GM18499 (cell line): ENCODE data around the gene PHF5A.
"Not testable (repeated sequence)": the region's sequence is repeated elsewhere in the genome, so short reads cannot be mapped to it uniquely, and the experiment has no call there.

Source experiments
- ATAC-seq: cut with Tn5 transposase; IDR thresholded peaks from one replicate; pipeline ENCODE4 v1.9.1; 2021; ENCODE audit warnings: moderate number of reproducible peaks; ENCODE audit not compliant: insufficient read depth, unreplicated experiment

PHF5A gene

DNA sequence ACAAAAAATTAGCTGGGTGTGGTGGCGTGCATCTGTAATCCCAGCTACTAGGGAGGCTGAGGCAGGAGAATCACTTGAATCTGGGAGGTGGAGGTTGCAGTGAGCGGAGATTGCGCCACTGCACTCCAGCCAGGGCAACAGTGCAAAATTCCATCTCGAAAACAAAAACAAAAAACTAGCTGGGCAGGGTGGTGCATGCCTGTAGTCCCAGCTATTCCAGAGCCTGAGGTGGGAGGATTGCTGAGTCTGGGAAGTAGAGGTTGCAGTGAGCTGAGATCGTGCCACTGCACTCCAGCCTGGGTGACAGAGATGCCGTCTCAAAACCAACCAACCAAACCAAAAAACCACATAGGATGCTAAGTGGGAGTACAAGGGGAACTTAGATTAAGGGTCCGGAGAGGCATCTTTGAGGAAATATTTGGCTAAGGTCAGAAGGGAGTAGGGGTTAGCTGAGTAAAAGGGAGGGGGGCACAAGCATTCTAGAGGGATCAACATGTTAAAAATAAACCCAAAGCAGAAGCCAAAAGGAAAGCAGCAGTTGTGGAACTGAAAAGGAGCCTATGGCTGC lies 10.2 kb downstream of the PHF5A start:
- ATAC-seq: no peak

- ATAC-seq: no peak
Observed at GRCh38 chr22:41448189-41448808, 20.2 kb downstream of the PHF5A start.

DNA sequence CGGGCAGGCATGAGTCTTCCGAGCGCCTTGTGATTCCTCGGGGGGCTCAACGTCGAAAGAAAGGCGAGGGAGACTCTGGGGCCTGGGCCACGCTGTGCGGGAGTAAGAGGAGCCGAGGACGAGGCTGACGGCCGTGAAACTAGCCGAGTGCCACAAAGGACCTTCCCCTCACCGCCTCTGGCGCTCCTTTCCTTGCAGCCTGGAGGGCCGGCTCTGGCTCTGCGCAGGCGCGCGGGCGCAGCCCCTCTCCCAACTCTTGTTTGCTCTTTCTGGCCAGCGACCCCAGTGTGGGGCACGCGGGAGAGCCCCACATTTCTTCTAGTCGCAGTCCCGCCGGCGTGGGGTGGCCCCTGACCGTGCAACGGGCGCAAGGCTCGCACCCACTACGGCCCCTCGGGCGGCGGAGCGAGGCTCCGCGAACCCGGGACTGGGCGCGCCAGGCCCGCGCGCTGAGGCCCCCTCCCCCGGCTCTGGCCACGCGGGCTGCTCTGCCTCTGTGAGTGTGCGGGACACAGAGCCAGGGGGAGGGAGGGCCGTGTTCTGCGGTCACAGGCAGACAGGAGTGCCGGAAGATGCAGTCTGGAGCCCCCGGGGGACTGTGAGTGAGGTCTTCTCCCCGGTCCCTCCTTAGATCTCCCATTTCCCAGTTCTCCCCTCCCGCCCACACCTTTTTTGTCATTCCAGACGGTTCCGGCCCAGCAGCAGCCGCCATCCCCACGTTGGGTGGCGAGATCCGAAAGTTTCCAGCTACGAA lies 20.9 kb downstream of the PHF5A start:
- ATAC-seq: no peak

DNA sequence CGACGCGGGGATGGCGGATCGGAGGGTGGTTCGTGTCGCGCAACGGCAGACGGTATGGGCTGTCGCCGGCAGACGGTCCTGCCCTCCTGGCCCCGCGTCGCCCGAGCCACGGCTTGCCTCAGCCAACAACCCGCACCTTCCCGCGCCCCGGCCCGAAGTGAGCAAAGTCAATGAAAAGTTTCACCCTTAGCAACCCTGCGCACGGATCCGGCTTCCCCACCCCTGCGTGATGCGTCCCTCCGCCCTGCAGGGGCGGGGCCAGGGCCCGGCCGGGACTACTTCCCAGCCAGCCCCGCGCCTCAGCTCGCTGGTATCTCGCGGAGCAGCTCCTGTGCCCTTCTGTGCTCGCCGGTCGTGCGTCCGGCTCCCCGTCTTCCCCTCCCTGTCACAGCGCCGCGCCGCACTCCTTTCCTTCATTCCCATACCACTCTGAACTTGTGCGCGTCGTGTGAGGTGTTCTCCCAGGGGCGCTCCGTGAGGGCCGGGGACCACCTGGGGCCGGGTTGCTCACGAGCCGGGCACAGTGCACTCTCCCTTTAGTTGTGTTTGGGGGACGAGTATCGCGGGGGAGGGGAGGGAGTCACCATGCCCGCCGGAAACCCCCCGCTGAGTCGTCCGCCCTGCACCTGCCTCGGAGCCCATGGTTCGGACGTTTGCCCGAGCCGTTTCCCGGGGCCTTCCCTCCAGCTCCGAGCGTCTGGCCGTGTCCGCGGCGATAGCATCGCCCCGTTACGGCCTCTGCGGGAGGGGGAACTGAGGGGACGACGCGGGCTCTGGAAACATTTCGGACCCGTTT lies 21.7 kb downstream of the PHF5A start, which contains the start of gene TOB2:
Gene TOB2, minus strand, starts transcription at position 163 of the 796 bp plus-strand sequence. CDS start 9,456 bp downstream, outside the sequence.
- peak; percentile 37 for ATAC-seq

GRCh38 chr22:41446057-41446501 lies 22.4 kb downstream of the PHF5A start:
- ATAC-seq: no peak

- no peak for ATAC-seq
Observed at GRCh38 chr22:41445129-41446056, 23.1 kb downstream of the PHF5A start.

- ATAC-seq: peak; percentile 35
Observed at GRCh38 chr22:41444360-41445128, 23.9 kb downstream of the PHF5A start.

DNA sequence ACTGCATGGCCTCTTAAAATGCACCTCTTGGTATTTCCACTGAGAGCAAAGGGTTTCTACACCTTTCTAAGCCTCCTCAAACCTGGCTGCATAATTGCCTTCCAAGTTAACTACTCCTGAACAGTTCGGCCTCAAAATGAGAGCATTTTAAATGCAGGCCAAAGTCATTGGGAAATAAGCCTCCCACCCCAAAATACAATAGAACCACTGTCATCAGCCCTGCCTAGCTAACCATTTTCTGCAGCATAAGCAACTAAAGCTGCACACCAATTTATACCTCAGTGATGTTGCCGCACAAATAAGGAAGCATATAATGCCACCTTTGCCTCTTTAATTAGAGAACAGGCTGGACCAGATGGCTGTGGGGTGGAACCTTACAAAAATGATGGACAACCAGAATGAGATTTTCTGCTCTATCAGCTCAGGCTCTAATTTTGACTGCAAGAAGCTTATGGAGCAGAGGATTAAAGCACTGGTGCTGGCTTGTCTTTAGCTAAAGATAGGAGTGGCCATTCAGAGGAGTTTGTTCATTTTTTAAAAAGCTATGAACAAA lies 26.2 kb downstream of the PHF5A start:
- no peak for ATAC-seq

DNA sequence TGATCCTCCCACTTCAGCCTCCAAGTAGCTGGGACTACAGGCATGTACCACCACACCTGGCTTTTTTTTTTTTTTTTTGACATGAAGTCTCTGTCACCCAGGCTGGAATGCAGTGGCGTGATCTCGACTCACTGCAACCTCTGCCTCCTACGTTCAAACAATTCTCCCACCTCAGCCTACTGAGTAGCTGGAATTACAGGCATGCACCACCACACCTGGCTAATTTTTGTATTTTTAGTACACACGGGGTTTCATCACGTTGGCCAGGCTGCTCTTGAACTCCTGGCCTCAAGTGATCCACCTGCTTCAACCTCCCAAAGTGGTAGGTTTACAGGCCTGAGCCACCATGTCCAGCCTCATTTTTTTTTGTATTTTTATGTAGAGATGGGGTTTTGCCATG lies 28.0 kb downstream of the PHF5A start:
- not testable (repeated sequence) for ATAC-seq

GRCh38 chr22:41437198-41437597 lies 31.3 kb downstream of the PHF5A start:
- ATAC-seq: no peak

- ATAC-seq: no peak
Observed at GRCh38 chr22:41436322-41437113, 32.0 kb downstream of the PHF5A start.

- ATAC-seq: no peak
Observed at GRCh38 chr22:41435560-41435959, 32.9 kb downstream of the PHF5A start.

GRCh38 chr22:41434361-41435003 lies 34.0 kb downstream of the PHF5A start:
- not testable (repeated sequence) for ATAC-seq

DNA sequence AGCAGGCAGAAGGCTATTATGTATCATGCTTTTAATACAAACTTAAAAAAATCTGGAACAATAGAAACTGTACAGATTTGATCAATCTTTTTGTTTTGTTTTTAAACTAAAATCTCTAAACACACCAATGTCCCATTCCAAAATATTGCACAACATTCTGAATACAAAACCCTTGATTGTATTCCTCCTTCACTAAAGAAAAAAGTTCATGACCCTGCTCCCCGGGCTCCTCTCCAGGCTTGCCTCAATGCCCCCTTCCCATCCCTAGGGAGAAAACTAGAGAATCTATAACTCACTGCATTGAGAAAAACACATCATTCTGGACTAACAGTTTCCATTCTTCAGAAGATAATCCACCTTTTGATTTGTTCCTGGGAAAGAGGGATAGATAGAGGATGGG lies 35.0 kb downstream of the PHF5A start:
- not testable (repeated sequence) for ATAC-seq

- no peak for ATAC-seq
Observed at GRCh38 chr22:41431656-41432055, 36.8 kb downstream of the PHF5A start.

- no peak for ATAC-seq
Observed at GRCh38 chr22:41429951-41430332, 38.5 kb downstream of the PHF5A start.

GRCh38 chr22:41429232-41429950 lies 39.1 kb downstream of the PHF5A start:
- no peak for ATAC-seq
